ENCODE results near the gene OR10P1.
A peak's percentile ranks its signal among the peaks of the same experiment; 100 is the strongest.

Gene OR10P1

GRCh38 chr12:55670276-55670675, 33.6 kb downstream of the OR10P1 start:
- Histone ChIP-seq H3K36me3 (ENCODE audit: control insufficient read depth, low read length) (no peaks in the 10 kb centered on the region), H3K4me3 (ENCODE audit: low read length) (no peak overlapping the region), H4K20me1 (ENCODE audit: control insufficient read depth, insufficient read depth, low read depth, low read length) (no peaks in the 10 kb centered on the region), H3F3A (ENCODE audit: control insufficient read depth, insufficient read depth) (0 out of 2 replicates have a peak, but pooled peaks cover 2% of the 10 kb centered on the region), H3K9me3 (ENCODE audit: control insufficient read depth, insufficient read depth, low read length) (no peaks in the 10 kb centered on the region), H3K4me1 (ENCODE audit: control insufficient read depth, low read length) (peaks cover 23% of the 10 kb centered on the region), H3K27ac (ENCODE audit: low read depth, low read length) (no peak overlapping the region), H3K9me2 (replicated peaks; ENCODE audit: control insufficient read depth, low read length) (no peaks in the 10 kb centered on the region), H3K4me2 (ENCODE audit: low read length) (no peak overlapping the region), H3K79me2 (ENCODE audit: control insufficient read depth, low read length) (no peaks in the 10 kb centered on the region), H3K27me3 (ENCODE audit: control insufficient read depth, low read length) (no peaks in the 10 kb centered on the region)
- TF ChIP-seq EZH2phosphoT487 (IDR thresholded peaks at IDR 0.05; ENCODE audit: borderline replicate concordance, low read length) = no peak
- TF ChIP-seq, protein P1, sequence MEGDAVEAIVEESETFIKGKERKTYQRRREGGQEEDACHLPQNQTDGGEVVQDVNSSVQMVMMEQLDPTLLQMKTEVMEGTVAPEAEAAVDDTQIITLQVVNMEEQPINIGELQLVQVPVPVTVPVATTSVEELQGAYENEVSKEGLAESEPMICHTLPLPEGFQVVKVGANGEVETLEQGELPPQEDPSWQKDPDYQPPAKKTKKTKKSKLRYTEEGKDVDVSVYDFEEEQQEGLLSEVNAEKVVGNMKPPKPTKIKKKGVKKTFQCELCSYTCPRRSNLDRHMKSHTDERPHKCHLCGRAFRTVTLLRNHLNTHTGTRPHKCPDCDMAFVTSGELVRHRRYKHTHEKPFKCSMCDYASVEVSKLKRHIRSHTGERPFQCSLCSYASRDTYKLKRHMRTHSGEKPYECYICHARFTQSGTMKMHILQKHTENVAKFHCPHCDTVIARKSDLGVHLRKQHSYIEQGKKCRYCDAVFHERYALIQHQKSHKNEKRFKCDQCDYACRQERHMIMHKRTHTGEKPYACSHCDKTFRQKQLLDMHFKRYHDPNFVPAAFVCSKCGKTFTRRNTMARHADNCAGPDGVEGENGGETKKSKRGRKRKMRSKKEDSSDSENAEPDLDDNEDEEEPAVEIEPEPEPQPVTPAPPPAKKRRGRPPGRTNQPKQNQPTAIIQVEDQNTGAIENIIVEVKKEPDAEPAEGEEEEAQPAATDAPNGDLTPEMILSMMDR (IDR thresholded peaks at IDR 0.05; ENCODE audit: low read depth, low read length, poor library complexity, severe bottlenecking) = no peak

DNA sequence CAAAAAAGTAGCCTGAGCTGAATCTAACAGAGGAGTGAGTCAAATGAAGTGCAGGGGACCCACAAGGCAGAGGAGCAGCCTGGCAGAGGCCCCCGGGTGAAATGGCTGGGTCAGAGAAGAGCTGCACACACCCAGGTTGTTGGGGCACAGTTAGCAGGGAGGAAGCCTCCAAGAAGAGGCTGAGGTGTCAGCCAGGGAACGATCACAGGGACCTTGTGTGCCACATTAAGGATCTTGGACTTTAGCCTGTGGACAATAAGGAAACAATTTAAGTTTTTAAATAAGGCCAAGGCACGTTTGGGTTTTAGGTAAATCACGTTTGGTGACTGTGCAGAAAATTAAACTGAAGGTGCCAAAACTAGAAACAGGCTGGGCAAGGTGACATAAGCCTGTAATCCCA, 35.1 kb downstream of the OR10P1 start:
- no peak overlapping the region for H3K4me2 ChIP-seq (ENCODE audit: low read length)
- no peaks in the 10 kb centered on the region for H3K9me2 ChIP-seq (replicated peaks; ENCODE audit: control insufficient read depth, low read length)
- no peak overlapping the region for H3K27ac ChIP-seq (ENCODE audit: low read depth, low read length)
- no peaks in the 10 kb centered on the region for H3K36me3 ChIP-seq (ENCODE audit: control insufficient read depth, low read length)
- H3K9me3 ChIP-seq (ENCODE audit: control insufficient read depth, insufficient read depth, low read length) = no peaks in the 10 kb centered on the region
- H3K4me1 ChIP-seq (ENCODE audit: control insufficient read depth, low read length) = peaks cover 23% of the 10 kb centered on the region
- H4K20me1 ChIP-seq (ENCODE audit: control insufficient read depth, insufficient read depth, low read depth, low read length) = no peaks in the 10 kb centered on the region
- no peaks in the 10 kb centered on the region for H3K27me3 ChIP-seq (ENCODE audit: control insufficient read depth, low read length)
- no peak overlapping the region for H3K4me3 ChIP-seq (ENCODE audit: low read length)
- H3K79me2 ChIP-seq (ENCODE audit: control insufficient read depth, low read length) = no peaks in the 10 kb centered on the region
- TF ChIP-seq, protein P1 (IDR thresholded peaks at IDR 0.05; ENCODE audit: low read depth, low read length, poor library complexity, severe bottlenecking) = no peak
- no peak for TF ChIP-seq EZH2phosphoT487 (IDR thresholded peaks at IDR 0.05; ENCODE audit: borderline replicate concordance, low read length)
- H3F3A ChIP-seq (ENCODE audit: control insufficient read depth, insufficient read depth) = 0 out of 2 replicates have a peak, but pooled peaks cover 2% of the 10 kb centered on the region

DNA sequence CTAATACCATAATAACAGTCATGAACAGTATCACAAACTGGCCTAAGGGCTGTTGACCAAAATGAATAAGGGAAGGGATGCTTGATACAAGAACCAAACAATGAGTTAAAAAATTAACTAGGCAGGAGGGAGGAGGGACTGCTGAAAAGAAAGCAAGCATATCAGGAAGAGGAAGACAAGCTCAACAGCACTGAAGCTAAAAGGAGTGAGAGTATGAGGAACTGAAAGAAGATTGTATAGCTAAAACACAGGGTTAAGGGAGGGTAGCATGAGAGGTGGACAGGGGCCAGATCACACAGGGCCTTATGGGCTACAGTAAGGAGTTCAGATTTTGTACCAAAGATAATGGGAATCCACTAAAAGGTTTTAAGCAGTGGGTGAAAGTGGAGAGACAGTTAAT, 36.9 kb downstream of the OR10P1 start:
- Histone ChIP-seq H3K4me1 (ENCODE audit: control insufficient read depth, low read length) (peaks cover 23% of the 10 kb centered on the region), H3K9me2 (replicated peaks; ENCODE audit: control insufficient read depth, low read length) (no peaks in the 10 kb centered on the region), H4K20me1 (ENCODE audit: control insufficient read depth, insufficient read depth, low read depth, low read length) (no peaks in the 10 kb centered on the region), H3K27me3 (ENCODE audit: control insufficient read depth, low read length) (no peaks in the 10 kb centered on the region), H3K4me2 (ENCODE audit: low read length) (peak overlapping the region; percentile 84), H3K27ac (ENCODE audit: low read depth, low read length) (peak overlapping the region; percentile 79), H3K36me3 (ENCODE audit: control insufficient read depth, low read length) (no peaks in the 10 kb centered on the region), H3K4me3 (ENCODE audit: low read length) (peak overlapping the region; percentile 62), H3F3A (ENCODE audit: control insufficient read depth, insufficient read depth) (0 out of 2 replicates have a peak, but pooled peaks cover 2% of the 10 kb centered on the region), H3K9me3 (ENCODE audit: control insufficient read depth, insufficient read depth, low read length) (no peaks in the 10 kb centered on the region), H3K79me2 (ENCODE audit: control insufficient read depth, low read length) (no peaks in the 10 kb centered on the region)
- TF ChIP-seq EZH2phosphoT487 (IDR thresholded peaks at IDR 0.05; ENCODE audit: borderline replicate concordance, low read length) = no peak
- TF ChIP-seq, protein P1 (IDR thresholded peaks at IDR 0.05; ENCODE audit: low read depth, low read length, poor library complexity, severe bottlenecking) = no peak
